GM10847 (cell line): ENCODE data around the gene CYS1.

Experiments used
- POLR2A ChIP-seq: IDR thresholded peaks from 2 replicates; pipeline ENCODE4 v1.6.1; 2011; ENCODE audit not compliant: insufficient read length; ENCODE audit errors: extremely low read depth

The CYS1 gene

GRCh38 chr2:10016802-10017258 is 63.4 kb downstream of the CYS1 start:
- no peak for TF ChIP-seq POLR2A

- TF ChIP-seq POLR2A, result no peak
These were observed 64.0 kb downstream of the CYS1 start for GRCh38 chr2:10016001-10016801.

GRCh38 chr2:10014418-10015190 is 65.6 kb downstream of the CYS1 start:
- no peak for TF ChIP-seq POLR2A

- no peak for TF ChIP-seq POLR2A
These were observed 67.2 kb downstream of the CYS1 start for GRCh38 chr2:10012963-10013461.

GRCh38 chr2:10009811-10010781 is 70.1 kb downstream of the CYS1 start:
- TF ChIP-seq POLR2A, result no peak

- TF ChIP-seq POLR2A, result no peak
These were observed 70.9 kb downstream of the CYS1 start for GRCh38 chr2:10009271-10009810.

- TF ChIP-seq POLR2A, result no peak
These were observed 71.4 kb downstream of the CYS1 start for GRCh38 chr2:10008809-10009176.

GRCh38 chr2:10007921-10008808 is 72.0 kb downstream of the CYS1 start:
- no peak for TF ChIP-seq POLR2A

- TF ChIP-seq POLR2A, result no peak
These were observed 72.8 kb downstream of the CYS1 start for GRCh38 chr2:10007435-10007834.
